NOMO-1 (cell line): Measurements from ENCODE around the gene RAET1L.
"Not testable (repeated sequence)": the region's sequence is repeated elsewhere in the genome, so short reads cannot be mapped to it uniquely, and the experiment has no call there.

Source experiments
- DNase-seq, 2 experiments: peaks; one replicate each; lab custom pipeline; 2025; ENCODE audit not compliant: unreplicated experiment in 2 of 2; lab: John Stamatoyannopoulos, UW

RAET1L gene, protein sequence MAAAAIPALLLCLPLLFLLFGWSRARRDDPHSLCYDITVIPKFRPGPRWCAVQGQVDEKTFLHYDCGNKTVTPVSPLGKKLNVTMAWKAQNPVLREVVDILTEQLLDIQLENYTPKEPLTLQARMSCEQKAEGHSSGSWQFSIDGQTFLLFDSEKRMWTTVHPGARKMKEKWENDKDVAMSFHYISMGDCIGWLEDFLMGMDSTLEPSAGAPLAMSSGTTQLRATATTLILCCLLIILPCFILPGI

GRCh38 chr6:150025201-150025917 is at the start of gene RAET1L:
RAET1L (minus strand) TSS chr6:150025532; CDS start chr6:150025471, 61 bp downstream.
- DNase-seq, result no peak

DNA sequence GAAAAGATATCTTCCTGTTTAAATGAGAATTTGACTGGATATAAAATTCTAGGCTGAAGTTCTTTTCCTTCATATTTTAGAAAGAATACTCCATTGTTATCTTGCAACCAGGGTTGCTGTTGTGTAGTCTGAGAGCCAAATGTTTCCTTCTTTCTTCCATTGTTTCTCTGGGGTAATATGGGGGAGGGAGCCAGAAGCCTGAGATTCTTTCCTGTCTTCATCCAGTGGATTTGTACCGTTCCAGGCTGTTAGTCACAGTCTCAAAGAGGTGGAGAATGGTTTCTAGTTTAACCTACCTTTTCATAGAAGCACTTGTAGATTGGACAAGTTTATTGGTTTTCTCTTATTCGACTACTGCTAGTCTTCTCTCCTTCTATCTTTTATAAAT is 49.7 kb upstream of the RAET1L start:
- no peak for DNase-seq

- not testable (repeated sequence) for DNase-seq
Measured at GRCh38 chr6:150074396-150075033, 49.2 kb upstream of the RAET1L start.

GRCh38 chr6:150072201-150072600 is 46.9 kb upstream of the RAET1L start:
- peak; percentile 65 to 71 for DNase-seq

- no peak for DNase-seq
Measured at GRCh38 chr6:150070236-150070818, 45.0 kb upstream of the RAET1L start.

DNA sequence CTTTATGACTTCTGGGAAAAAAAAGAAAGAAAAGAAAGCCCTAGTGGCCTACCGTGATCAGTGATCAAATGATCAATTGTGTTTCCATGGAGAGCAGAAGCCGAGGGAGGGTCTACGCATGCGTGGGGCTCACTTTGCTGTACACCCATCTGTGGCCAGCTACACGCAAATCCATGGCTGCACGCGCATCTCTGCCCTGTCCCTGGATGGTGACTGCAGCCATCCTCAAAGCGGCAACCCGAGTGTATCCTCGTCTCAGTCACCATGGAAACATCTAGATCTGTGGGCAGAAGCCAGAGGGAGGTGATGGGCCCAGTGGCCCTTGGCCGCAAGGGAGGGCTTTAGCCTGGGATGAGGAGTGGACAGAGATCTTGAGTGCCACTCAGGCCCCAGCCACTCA is 44.4 kb upstream of the RAET1L start:
- DNase-seq, result no peak

- peak; percentile 78 to 83 for DNase-seq
Measured at GRCh38 chr6:150068720-150069648, 43.7 kb upstream of the RAET1L start, which contains the start of gene ULBP3. ULBP3 (minus strand) TSS chr6:150069121; CDS start chr6:150069066, 55 bp downstream.

- no peak for DNase-seq
Measured at GRCh38 chr6:150068151-150068550, 42.8 kb upstream of the RAET1L start.

GRCh38 chr6:150065083-150065482 is 39.8 kb upstream of the RAET1L start:
- no peak for DNase-seq

GRCh38 chr6:150063640-150064039 is 38.3 kb upstream of the RAET1L start:
- no peak for DNase-seq

- not testable (repeated sequence) for DNase-seq
Measured at GRCh38 chr6:150059973-150060372, 34.6 kb upstream of the RAET1L start.

DNA sequence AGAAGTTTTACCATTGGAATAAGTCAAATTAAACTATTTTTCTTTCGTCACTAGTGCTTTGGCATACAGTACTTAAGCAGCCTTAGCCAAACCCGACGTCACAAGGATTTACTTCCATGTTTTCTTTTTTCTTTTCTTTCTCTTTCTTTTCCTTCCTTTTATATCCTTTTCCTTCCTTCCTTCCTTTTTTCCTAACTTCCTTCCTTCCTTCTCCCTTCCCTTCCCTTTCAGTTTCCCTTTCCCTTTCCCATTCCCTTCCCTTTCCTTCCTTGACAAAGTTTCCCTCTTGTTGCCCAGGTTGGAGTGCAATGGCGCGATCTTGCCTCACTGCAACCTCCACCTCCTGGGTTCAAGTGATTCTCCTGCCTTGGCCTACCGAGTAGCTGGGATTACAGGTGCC is 33.7 kb upstream of the RAET1L start:
- DNase-seq, result no peak

- DNase-seq, result no peak
Measured at GRCh38 chr6:150058231-150058792, 33.0 kb upstream of the RAET1L start.

- no peak for DNase-seq
Measured at GRCh38 chr6:150057501-150057951, 32.2 kb upstream of the RAET1L start.

- DNase-seq, result no peak
Measured at GRCh38 chr6:150056916-150057315, 31.6 kb upstream of the RAET1L start.

- no peak for DNase-seq
Measured at GRCh38 chr6:150056156-150056555, 30.8 kb upstream of the RAET1L start.

DNA sequence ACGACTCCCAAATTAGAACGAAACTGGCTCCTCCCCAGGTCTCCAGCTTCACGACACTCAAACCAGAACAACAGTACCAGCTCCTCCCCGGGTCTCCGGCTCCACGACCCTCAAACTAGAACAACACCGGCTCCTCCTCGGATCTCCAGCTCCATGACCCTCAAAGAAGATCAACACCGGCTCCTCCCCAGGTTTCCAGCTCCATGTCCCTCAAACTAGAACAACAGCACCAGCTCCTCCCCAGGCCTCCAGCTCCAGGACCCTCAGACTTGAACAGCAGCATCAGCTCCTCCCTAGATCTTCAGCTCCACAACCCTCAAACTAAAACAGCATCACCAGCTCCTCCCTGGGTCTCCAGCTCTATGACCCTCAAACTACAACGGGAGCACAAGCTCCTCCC is 29.8 kb upstream of the RAET1L start:
- DNase-seq, result no peak

GRCh38 chr6:150053450-150053849 is 28.1 kb upstream of the RAET1L start:
- no peak for DNase-seq

DNA sequence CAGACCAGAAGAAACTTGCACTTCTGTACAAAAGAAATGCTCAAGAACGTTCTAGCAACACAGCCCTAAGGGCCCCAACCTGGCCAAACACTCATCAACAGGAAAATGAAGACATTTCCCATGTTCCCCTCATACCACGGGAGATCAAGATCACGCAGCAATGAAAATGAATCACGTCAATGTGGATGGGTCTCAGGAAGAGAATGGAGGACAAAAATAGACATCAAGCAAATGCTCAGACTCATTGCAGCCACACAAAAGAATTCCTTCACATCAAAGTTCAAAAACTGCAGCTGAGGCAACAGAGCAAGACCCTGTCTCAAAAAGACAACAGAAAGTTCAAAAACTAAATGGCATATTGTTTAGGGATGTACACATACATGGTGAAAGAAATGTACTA is 25.5 kb upstream of the RAET1L start:
- DNase-seq, result no peak

- DNase-seq, result no peak
Measured at GRCh38 chr6:150048099-150048498, 22.8 kb upstream of the RAET1L start.
